Measurements from ENCODE around the gene BBS12.

The BBS12 gene

GRCh38 chr4:122705009-122705408 is 27.5 kb upstream of the BBS12 start:
- no peak overlapping the region for H3K4me3 ChIP-seq (ENCODE audit: low read length)
- no peak for DNase-seq (ENCODE audit: low read depth)
- TF ChIP-seq CTCF (conservative IDR thresholded peaks at IDR 0.05; ENCODE audit: low read depth, low read length) = no peak

- no peak for TF ChIP-seq CTCF (conservative IDR thresholded peaks at IDR 0.05; ENCODE audit: low read depth, low read length)
- no peak for DNase-seq (ENCODE audit: low read depth)
- no peak overlapping the region for H3K4me3 ChIP-seq (ENCODE audit: low read length)
Measured at GRCh38 chr4:122705547-122706117, 26.9 kb upstream of the BBS12 start.

- no peak for TF ChIP-seq CTCF (conservative IDR thresholded peaks at IDR 0.05; ENCODE audit: low read depth, low read length)
- H3K4me3 ChIP-seq (ENCODE audit: low read length) = no peak overlapping the region
- no peak for DNase-seq (ENCODE audit: low read depth)
Measured at GRCh38 chr4:122706511-122706910, 26.0 kb upstream of the BBS12 start.

GRCh38 chr4:122707497-122707896 is 25.0 kb upstream of the BBS12 start:
- TF ChIP-seq CTCF (conservative IDR thresholded peaks at IDR 0.05; ENCODE audit: low read depth, low read length) = no peak
- H3K4me3 ChIP-seq (ENCODE audit: low read length) = no peak overlapping the region
- DNase-seq (ENCODE audit: low read depth) = no peak

- no peak overlapping the region for H3K4me3 ChIP-seq (ENCODE audit: low read length)
- TF ChIP-seq CTCF (conservative IDR thresholded peaks at IDR 0.05; ENCODE audit: low read depth, low read length) = no peak
- no peak for DNase-seq (ENCODE audit: low read depth)
Measured at GRCh38 chr4:122709236-122709635, 23.3 kb upstream of the BBS12 start.

- DNase-seq (ENCODE audit: low read depth) = no peak
- TF ChIP-seq CTCF (conservative IDR thresholded peaks at IDR 0.05; ENCODE audit: low read depth, low read length) = no peak
- no peak overlapping the region for H3K4me3 ChIP-seq (ENCODE audit: low read length)
Measured at GRCh38 chr4:122710434-122711308, 21.8 kb upstream of the BBS12 start.

- no peak for DNase-seq (ENCODE audit: low read depth)
- no peak for TF ChIP-seq CTCF (conservative IDR thresholded peaks at IDR 0.05; ENCODE audit: low read depth, low read length)
- H3K4me3 ChIP-seq (ENCODE audit: low read length) = no peak overlapping the region
Measured at GRCh38 chr4:122711919-122712318, 20.6 kb upstream of the BBS12 start.

Data from retinal pigment epithelial cell (primary cell).